Suprapubic skin (tissue), 4 donors: ENCODE measurements around the gene ANKRD39. TPM values are rescaled to one million over a fixed set of nuclear protein-coding genes. Genes with fewer than 3 reads are reported as not detected.
"Not testable (repeated sequence)": the region's sequence is repeated elsewhere in the genome, so short reads cannot be mapped to it uniquely, and the experiment has no call there.

Source experiments
- DNase-seq, 2 donors: peaks; one replicate each; pipeline ENCODE4 v3.0.0-alpha.2; 2019; ENCODE audit warnings: low spot score in 2 of 2
- H3K27ac ChIP-seq: fragments of 200-600 bp; sonication (generic); one replicate; pipeline ENCODE4 v1.5.1; 2019
- H3K27me3 ChIP-seq: fragments of 200-600 bp; sonication (generic); one replicate; pipeline ENCODE4 v1.5.1; 2019
- H3K36me3 ChIP-seq: fragments of 200-600 bp; sonication (generic); one replicate; pipeline ENCODE4 v1.5.1; 2019
- H3K4me1 ChIP-seq: fragments of 200-600 bp; sonication (generic); one replicate; pipeline ENCODE4 v1.5.1; 2019
- H3K4me3 ChIP-seq: fragments of 200-600 bp; sonication (generic); one replicate; pipeline ENCODE4 v1.5.1; 2019; ENCODE audit warnings: mild to moderate bottlenecking
- H3K9me3 ChIP-seq: fragments of 200-600 bp; sonication (generic); one replicate; pipeline ENCODE4 v1.5.1; 2019
- EP300 ChIP-seq: sonication (generic); formaldehyde crosslinking; IDR thresholded peaks from one replicate; pipeline ENCODE4 v1.6.1; 2017; ENCODE audit warnings: antibody characterized with exemption
- POLR2A ChIP-seq, 2 donors: fragments of 450-650 bp; IDR thresholded peaks; one replicate each; pipeline ENCODE4 v1.6.1; 2017; ENCODE audit warnings: antibody characterized with exemption in 2 of 2, mild to moderate bottlenecking in 2 of 2, moderate library complexity in 2 of 2
- POLR2AphosphoS5 ChIP-seq, 3 donors: sonication (generic); formaldehyde crosslinking; IDR thresholded peaks; one replicate each; pipeline ENCODE4 v1.6.1; 2017; ENCODE audit warnings: antibody characterized with exemption in 3 of 3
- WGBS: methylation state at CpG from one replicate; pipeline ENCODE4 v1.1.5; 2018; 5-methylcytosine and 5-hydroxymethylcytosine counted together
- total RNA-seq, 4 donors: library from RNA; depleted of rRNA; stranded (reverse); fragments of >200 nt; gene quantifications; one replicate each; pipeline ENCODE4 v1.1.0, GENCODE V29; 2016
- TF ChIP-seq, protein P1 (sequence below), 2 donors: fragments of 200-600 bp in 1 of 2; fragments of 450-650 bp in 1 of 2; sonication (generic) in 1 of 2; IDR thresholded peaks; one replicate each; pipeline ENCODE4 v1.5.1; 2016 to 2019; ENCODE audit warnings: antibody characterized with exemption in 2 of 2, mild to moderate bottlenecking in 1 of 2, moderate library complexity in 1 of 2

Gene ANKRD39
- total RNA-seq, 4 donors from 2014 or later: 16.1 to 22.1 (median 20.6) TPM

DNA sequence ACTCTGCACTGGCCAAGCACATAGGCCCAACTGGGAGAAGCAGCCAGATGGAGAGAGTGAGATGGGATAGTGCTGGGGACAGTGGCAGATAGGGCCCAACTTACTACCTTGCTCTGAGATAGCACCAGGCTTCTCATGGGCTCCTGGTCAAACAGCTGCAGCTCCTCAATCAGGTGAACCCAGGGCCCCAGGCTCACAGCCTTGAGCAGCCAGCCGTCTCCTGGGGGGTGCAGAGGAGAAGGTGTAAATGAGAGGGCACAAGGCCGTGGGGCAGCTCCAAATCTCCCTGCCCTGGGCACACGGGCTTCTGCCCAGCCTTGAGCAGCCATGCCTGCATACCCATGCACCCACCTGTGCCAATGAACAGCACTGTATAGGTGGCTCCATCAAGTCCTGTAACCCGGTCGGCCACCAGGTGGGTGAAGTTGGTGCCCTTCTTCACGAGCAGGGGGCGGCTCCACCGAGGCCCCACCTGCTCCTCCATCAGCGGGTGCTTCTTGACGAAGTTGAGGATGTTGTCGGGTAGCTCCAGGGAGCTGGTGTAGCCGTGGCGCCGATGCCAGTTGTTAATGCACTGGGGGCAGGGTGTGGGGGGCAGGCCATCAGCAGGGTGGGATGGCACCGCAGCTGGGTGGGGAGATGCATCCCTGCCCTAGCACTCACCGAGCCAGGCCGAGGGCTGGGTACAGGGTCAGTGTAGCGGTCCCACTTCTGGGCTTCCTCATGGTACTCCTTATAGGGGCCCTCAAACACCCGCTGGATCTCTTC, 5.9 kb upstream of the ANKRD39 start:
- Histone ChIP-seq H3K27me3 (no peaks in the 10 kb centered on the region), H3K36me3 (peaks cover 66% of the 10 kb centered on the region), H3K4me1 (peaks cover 48% of the 10 kb centered on the region), H3K27ac (no peak overlapping the region), H3K4me3 (no peak overlapping the region), H3K9me3 (no peaks in the 10 kb centered on the region)
- WGBS: 100% methylated on average over 2 of the region's 19 CpGs
- DNase-seq: no peak
- TF ChIP-seq POLR2AphosphoS5 (IDR thresholded peaks at IDR 0.05) (no peak), EP300 (no peak), POLR2A (IDR thresholded peaks at IDR 0.05) (no peak)
- TF ChIP-seq, protein P1, sequence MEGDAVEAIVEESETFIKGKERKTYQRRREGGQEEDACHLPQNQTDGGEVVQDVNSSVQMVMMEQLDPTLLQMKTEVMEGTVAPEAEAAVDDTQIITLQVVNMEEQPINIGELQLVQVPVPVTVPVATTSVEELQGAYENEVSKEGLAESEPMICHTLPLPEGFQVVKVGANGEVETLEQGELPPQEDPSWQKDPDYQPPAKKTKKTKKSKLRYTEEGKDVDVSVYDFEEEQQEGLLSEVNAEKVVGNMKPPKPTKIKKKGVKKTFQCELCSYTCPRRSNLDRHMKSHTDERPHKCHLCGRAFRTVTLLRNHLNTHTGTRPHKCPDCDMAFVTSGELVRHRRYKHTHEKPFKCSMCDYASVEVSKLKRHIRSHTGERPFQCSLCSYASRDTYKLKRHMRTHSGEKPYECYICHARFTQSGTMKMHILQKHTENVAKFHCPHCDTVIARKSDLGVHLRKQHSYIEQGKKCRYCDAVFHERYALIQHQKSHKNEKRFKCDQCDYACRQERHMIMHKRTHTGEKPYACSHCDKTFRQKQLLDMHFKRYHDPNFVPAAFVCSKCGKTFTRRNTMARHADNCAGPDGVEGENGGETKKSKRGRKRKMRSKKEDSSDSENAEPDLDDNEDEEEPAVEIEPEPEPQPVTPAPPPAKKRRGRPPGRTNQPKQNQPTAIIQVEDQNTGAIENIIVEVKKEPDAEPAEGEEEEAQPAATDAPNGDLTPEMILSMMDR (IDR thresholded peaks at IDR 0.05): no peak

GRCh38 chr2:96863056-96863455, 5.2 kb upstream of the ANKRD39 start:
- not testable (repeated sequence) for H3K4me3 ChIP-seq, H3K27me3 ChIP-seq, H3K9me3 ChIP-seq, DNase-seq, H3K27ac ChIP-seq
- H3K4me1 ChIP-seq: peaks cover 50% of the 10 kb centered on the region
- H3K36me3 ChIP-seq: peaks cover 66% of the 10 kb centered on the region
- 85% methylated on average over 4 of the region's 4 CpGs for WGBS

DNA sequence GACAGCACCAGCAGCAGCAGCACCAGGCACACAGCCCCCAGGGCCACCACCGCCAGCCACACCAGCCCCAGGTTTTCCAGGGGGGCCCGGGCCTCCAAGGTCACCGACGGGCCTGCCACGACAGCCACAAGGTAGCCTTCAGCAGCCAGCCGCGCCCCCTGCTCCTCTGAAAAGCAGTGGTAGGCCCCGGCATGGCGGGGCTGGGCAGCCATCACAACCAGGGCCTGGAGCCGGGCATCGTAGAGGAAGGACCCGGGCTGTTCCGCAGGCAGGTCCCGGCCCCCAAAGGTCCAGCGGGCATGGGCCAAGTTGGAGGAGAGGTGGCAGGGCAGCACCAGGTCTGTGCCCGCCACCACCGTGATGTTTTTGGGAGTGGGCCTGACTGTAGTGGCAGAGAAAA, 3.3 kb upstream of the ANKRD39 start:
- Histone ChIP-seq H3K27me3 (no peaks in the 10 kb centered on the region), H3K4me3 (no peak overlapping the region), H3K27ac (no peak overlapping the region), H3K9me3 (no peaks in the 10 kb centered on the region), H3K4me1 (peaks cover 45% of the 10 kb centered on the region), H3K36me3 (peaks cover 62% of the 10 kb centered on the region)
- TF ChIP-seq, protein P1 (IDR thresholded peaks at IDR 0.05): no peak
- TF ChIP-seq POLR2AphosphoS5 (IDR thresholded peaks at IDR 0.05): no peak
- TF ChIP-seq EP300: no peak
- TF ChIP-seq POLR2A (IDR thresholded peaks at IDR 0.05): no peak
- peak in 1 of 2 donors; percentile 64 for DNase-seq
- 90% methylated on average over 10 of the region's 17 CpGs for WGBS

GRCh38 chr2:96860065-96861029, 2.5 kb upstream of the ANKRD39 start:
- no peaks in the 10 kb centered on the region for H3K9me3 ChIP-seq
- TF ChIP-seq EP300: no peak
- no peak for TF ChIP-seq POLR2A (IDR thresholded peaks at IDR 0.05)
- no peak for TF ChIP-seq POLR2AphosphoS5 (IDR thresholded peaks at IDR 0.05)
- TF ChIP-seq, protein P1 (IDR thresholded peaks at IDR 0.05): no peak
- no peak overlapping the region for H3K4me3 ChIP-seq
- H3K27ac ChIP-seq: peak overlapping the region; percentile 2
- 61% methylated on average over 3 of the region's 38 CpGs for WGBS
- peak in 1 of 2 donors; percentile 68 for DNase-seq
- peaks cover 55% of the 10 kb centered on the region for H3K36me3 ChIP-seq
- H3K4me1 ChIP-seq: peaks cover 45% of the 10 kb centered on the region
- H3K27me3 ChIP-seq: no peaks in the 10 kb centered on the region

DNA sequence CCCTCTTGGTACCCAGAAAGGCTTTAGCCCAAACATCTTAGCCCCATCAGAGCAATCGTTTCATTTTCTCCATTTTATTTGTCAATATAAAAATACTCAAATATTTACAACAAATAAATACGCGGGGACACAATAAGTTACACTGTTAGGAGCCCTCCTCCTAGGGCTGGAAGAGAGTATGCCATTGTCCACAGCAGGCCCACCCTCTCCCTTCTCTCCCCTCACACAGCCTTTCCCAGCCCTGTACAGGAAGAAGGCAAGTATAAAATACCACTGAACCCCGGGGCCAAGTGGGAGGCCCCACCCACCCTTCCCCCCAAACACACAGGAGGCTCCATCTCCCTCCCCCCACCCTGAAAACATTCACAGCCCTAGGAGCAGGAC, 1.9 kb upstream of the ANKRD39 start:
- peaks cover 45% of the 10 kb centered on the region for H3K4me1 ChIP-seq
- TF ChIP-seq POLR2AphosphoS5 (IDR thresholded peaks at IDR 0.05) (no peak), EP300 (no peak), POLR2A (IDR thresholded peaks at IDR 0.05) (no peak)
- TF ChIP-seq, protein P1 (IDR thresholded peaks at IDR 0.05): no peak
- H3K27ac ChIP-seq: peak overlapping the region; percentile 2
- H3K9me3 ChIP-seq: no peaks in the 10 kb centered on the region
- no peak overlapping the region for H3K4me3 ChIP-seq
- WGBS: 29% methylated on average over 4 of the region's 4 CpGs
- DNase-seq: no peak
- H3K36me3 ChIP-seq: peaks cover 48% of the 10 kb centered on the region
- H3K27me3 ChIP-seq: no peaks in the 10 kb centered on the region
